ENCODE measurements around the gene MPL.

The MPL gene

GRCh38 chr1:43316738-43317520 lies 20.7 kb upstream of the MPL start:
- Histone ChIP-seq H3K36me3 (no peaks in the 10 kb centered on the region), H3K27ac (no peak overlapping the region)
- peak in 1 of 2 experiments; percentile 19 for TF ChIP-seq CTCF (IDR thresholded peaks at IDR 0.05)

DNA sequence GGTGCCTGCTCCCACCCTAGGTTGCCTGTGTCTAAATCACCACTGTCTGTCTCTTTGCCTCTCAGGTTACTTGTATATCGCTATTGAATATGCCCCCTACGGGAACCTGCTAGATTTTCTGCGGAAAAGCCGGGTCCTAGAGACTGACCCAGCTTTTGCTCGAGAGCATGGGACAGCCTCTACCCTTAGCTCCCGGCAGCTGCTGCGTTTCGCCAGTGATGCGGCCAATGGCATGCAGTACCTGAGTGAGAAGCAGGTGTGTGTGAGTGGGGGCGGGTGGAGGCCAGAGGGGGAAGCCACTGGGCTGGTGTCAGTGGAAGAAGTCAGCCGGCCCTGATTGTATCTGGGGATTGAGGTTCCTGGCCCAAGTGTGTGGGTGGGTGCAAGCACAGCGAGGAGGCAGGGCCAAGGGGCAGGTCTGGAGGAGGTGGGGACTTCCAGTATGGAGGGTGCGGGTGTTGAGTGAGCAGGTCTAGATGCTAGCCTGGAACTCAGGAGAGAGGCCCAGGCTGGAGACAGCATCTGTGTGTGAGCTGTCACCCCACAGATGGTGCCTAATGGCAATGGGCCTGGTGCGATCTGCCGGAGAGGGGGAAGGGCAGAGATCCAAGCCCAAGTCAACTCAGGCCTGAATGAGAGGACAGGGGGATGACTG lies 19.7 kb upstream of the MPL start:
- H3K4me3 ChIP-seq: no peak overlapping the region
- no peaks in the 10 kb centered on the region for H3K36me3 ChIP-seq
- no peaks in the 10 kb centered on the region for H3K4me1 ChIP-seq
- no peaks in the 10 kb centered on the region for H3K9me3 ChIP-seq
- H3K27me3 ChIP-seq: no peaks in the 10 kb centered on the region
- intact Hi-C loops (cut with DNase I; ENCODE audit: low total_unique reads): no loop called here
- no peak for TF ChIP-seq CTCF (IDR thresholded peaks at IDR 0.05)
- no peak overlapping the region for H3K27ac ChIP-seq
- peak in 1 of 2 donors; percentile 49 for DNase-seq

More at GRCh38 chr1:43316738-43317520, 20.7 kb upstream of the MPL start:
- no peaks in the 10 kb centered on the region for H3K9me3 ChIP-seq
- H3K27me3 ChIP-seq: no peaks in the 10 kb centered on the region
- no peak overlapping the region for H3K4me3 ChIP-seq
- intact Hi-C loops (cut with DNase I; ENCODE audit: low total_unique reads): no loop called here
- DNase-seq: peak in 1 of 2 donors; percentile 55
- no peaks in the 10 kb centered on the region for H3K4me1 ChIP-seq

GRCh38 chr1:43318831-43319230 lies 18.8 kb upstream of the MPL start:
- H3K4me3 ChIP-seq: no peak overlapping the region
- peak in 1 of 2 donors; percentile 43 for DNase-seq
- no peaks in the 10 kb centered on the region for H3K36me3 ChIP-seq
- H3K9me3 ChIP-seq: no peaks in the 10 kb centered on the region
- H3K27me3 ChIP-seq: no peaks in the 10 kb centered on the region
- TF ChIP-seq CTCF (IDR thresholded peaks at IDR 0.05): no peak
- no peaks in the 10 kb centered on the region for H3K4me1 ChIP-seq
- H3K27ac ChIP-seq: no peak overlapping the region
- intact Hi-C loops (cut with DNase I; ENCODE audit: low total_unique reads): no loop called here

GRCh38 chr1:43319288-43319687 lies 18.3 kb upstream of the MPL start:
- Histone ChIP-seq H3K9me3 (no peaks in the 10 kb centered on the region), H3K27me3 (no peaks in the 10 kb centered on the region), H3K4me1 (no peaks in the 10 kb centered on the region), H3K27ac (no peak overlapping the region), H3K4me3 (no peak overlapping the region), H3K36me3 (peaks cover 0 to 2% (median 0%) of the 10 kb centered on the region in 3 donors)
- TF ChIP-seq CTCF (IDR thresholded peaks at IDR 0.05): no peak
- intact Hi-C loops (cut with DNase I; ENCODE audit: low total_unique reads): no loop called here
- DNase-seq: no peak

DNA sequence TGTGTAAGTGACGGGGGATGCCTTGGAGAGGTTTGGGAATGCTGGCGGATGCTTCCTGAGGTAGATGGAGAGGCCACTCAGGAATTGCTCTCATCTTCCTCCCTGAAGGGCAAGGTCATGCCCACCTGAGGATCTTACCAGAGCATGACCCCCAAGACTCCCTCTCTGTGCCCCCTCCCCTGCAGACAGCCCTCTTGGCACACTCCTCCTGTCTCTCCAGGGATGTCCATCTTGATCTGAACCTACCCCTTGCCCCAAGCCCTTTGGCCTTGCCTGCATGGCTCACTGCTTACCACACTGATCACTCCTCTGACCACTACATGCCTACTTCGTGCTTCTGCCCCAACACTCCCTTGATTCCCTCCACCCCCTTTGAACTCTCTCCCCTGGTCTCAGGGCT lies 17.9 kb upstream of the MPL start:
- no peak overlapping the region for H3K27ac ChIP-seq
- peaks cover 0 to 7% (median 0%) of the 10 kb centered on the region in 3 donors for H3K36me3 ChIP-seq
- peak in 1 of 2 donors; percentile 48 for DNase-seq
- H3K27me3 ChIP-seq: no peaks in the 10 kb centered on the region
- TF ChIP-seq CTCF (IDR thresholded peaks at IDR 0.05): no peak
- intact Hi-C loops (cut with DNase I; ENCODE audit: low total_unique reads): no loop called here
- no peaks in the 10 kb centered on the region for H3K4me1 ChIP-seq
- H3K9me3 ChIP-seq: peaks cover 0 to under 1% (median 0%) of the 10 kb centered on the region in 3 donors
- H3K4me3 ChIP-seq: no peak overlapping the region
